Uterus (tissue), 2 donors: ENCODE data around the gene KCNH2.

Source experiments
- POLR2A ChIP-seq, 2 donors: fragments of 450-650 bp; IDR thresholded peaks; one replicate each; pipeline ENCODE4 v1.6.1; 2016; ENCODE audit warnings: antibody characterized with exemption in 2 of 2, mild to moderate bottlenecking in 1 of 2, moderate library complexity in 1 of 2
- TF ChIP-seq, protein P1 (sequence below), 4 experiments: fragments of 200-600 bp in 2 of 4; fragments of 450-650 bp in 2 of 4; sonication (generic) in 2 of 4; IDR thresholded peaks; one replicate each; pipeline ENCODE4 v1.5.1; 2016 to 2019; ENCODE audit warnings: antibody characterized with exemption in 4 of 4, mild to moderate bottlenecking in 2 of 4, moderate library complexity in 1 of 4

GRCh38 chr7:150924369-150924781 is 53.7 kb downstream of the KCNH2 start:
- TF ChIP-seq, protein P1, sequence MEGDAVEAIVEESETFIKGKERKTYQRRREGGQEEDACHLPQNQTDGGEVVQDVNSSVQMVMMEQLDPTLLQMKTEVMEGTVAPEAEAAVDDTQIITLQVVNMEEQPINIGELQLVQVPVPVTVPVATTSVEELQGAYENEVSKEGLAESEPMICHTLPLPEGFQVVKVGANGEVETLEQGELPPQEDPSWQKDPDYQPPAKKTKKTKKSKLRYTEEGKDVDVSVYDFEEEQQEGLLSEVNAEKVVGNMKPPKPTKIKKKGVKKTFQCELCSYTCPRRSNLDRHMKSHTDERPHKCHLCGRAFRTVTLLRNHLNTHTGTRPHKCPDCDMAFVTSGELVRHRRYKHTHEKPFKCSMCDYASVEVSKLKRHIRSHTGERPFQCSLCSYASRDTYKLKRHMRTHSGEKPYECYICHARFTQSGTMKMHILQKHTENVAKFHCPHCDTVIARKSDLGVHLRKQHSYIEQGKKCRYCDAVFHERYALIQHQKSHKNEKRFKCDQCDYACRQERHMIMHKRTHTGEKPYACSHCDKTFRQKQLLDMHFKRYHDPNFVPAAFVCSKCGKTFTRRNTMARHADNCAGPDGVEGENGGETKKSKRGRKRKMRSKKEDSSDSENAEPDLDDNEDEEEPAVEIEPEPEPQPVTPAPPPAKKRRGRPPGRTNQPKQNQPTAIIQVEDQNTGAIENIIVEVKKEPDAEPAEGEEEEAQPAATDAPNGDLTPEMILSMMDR (IDR thresholded peaks at IDR 0.05), result no peak
- no peak for TF ChIP-seq POLR2A (IDR thresholded peaks at IDR 0.05)
